ENCODE results near the gene HDAC5. TPM values are rescaled to one million over a fixed set of nuclear protein-coding genes. Genes with fewer than 3 reads are reported as not detected.

HDAC5 gene
- total RNA-seq, 1 experiment from 2014 or later: 11.5 TPM

- Histone ChIP-seq H3K36me3 (ENCODE audit: control insufficient read depth, insufficient read depth, low read length) (no peaks in the 10 kb centered on the region), H3K4me1 (ENCODE audit: control insufficient read depth, insufficient read depth, low read length) (peaks cover 27% of the 10 kb centered on the region), H3K9me3 (ENCODE audit: control insufficient read depth, insufficient read depth, low read depth, low read length) (no peaks in the 10 kb centered on the region), H3K4me3 (ENCODE audit: low read depth in 2 of 2, low read length in 2 of 2) (no peak overlapping the region), H3K27me3 (ENCODE audit: control insufficient read depth, insufficient read depth, low read length) (no peaks in the 10 kb centered on the region), H3K27ac (ENCODE audit: low read length) (no peak overlapping the region)
- ChIA-PET CTCF (no interaction called here), POLR2A (interaction anchor here (0.7 kb wide), 1 partner anchor 48 kb away, joined by 6 read pairs; no protein-coding TSS in a partner anchor)
- DNase-seq (ENCODE audit: low read depth, low spot score) (no peak), ATAC-seq (no peak)
- intact Hi-C loops (cut with micrococcal nuclease; ENCODE audit: unreplicated experiment) (no loop called here), in situ Hi-C loops (cut with HindIII; ENCODE audit: low pct_unique_long_range_greater_than_20kb, low sequenced_read_pairs) (no loop called here)
- BruUV-seq (replicated peaks): no TSS peak
- TF ChIP-seq POLR2AphosphoS5 (IDR thresholded peaks at IDR 0.05; ENCODE audit: low read depth, low read length) (no peak), REST (IDR thresholded peaks at IDR 0.05; ENCODE audit: insufficient read depth in 1 of 2, low read depth in 2 of 2, low read length in 1 of 2) (no peak)
Measured at GRCh38 chr17:44106801-44107200, 16.6 kb downstream of the HDAC5 start.

- ChIA-PET CTCF (interaction anchor here (0.6 kb wide), 2 partner anchors 11 to 209 kb away, joined by 3 read pairs; no protein-coding TSS in a partner anchor), POLR2A (interaction anchor here (0.6 kb wide), 1 partner anchor 143 kb away, joined by 8 read pairs; no protein-coding TSS in a partner anchor)
- Histone ChIP-seq H3K9me3 (ENCODE audit: control insufficient read depth, insufficient read depth, low read depth, low read length) (no peaks in the 10 kb centered on the region), H3K4me1 (ENCODE audit: control insufficient read depth, insufficient read depth, low read length) (peaks cover 18% of the 10 kb centered on the region), H3K36me3 (ENCODE audit: control insufficient read depth, insufficient read depth, low read length) (no peaks in the 10 kb centered on the region), H3K27me3 (ENCODE audit: control insufficient read depth, insufficient read depth, low read length) (no peaks in the 10 kb centered on the region), H3K4me3 (ENCODE audit: low read depth in 2 of 2, low read length in 2 of 2) (no peak overlapping the region), H3K27ac (ENCODE audit: low read length) (no peak overlapping the region)
- DNase-seq (ENCODE audit: low read depth, low spot score): no peak
- BruUV-seq (replicated peaks): no TSS peak
- TF ChIP-seq SIN3A (IDR thresholded peaks at IDR 0.05; ENCODE audit: borderline replicate concordance, insufficient read depth, low read depth, low read length): no peak
- no peak for TF ChIP-seq REST (IDR thresholded peaks at IDR 0.05; ENCODE audit: insufficient read depth in 1 of 2, low read depth in 2 of 2, low read length in 1 of 2)
- TF ChIP-seq CTCF (IDR thresholded peaks at IDR 0.05): no peak
- TF ChIP-seq POLR2AphosphoS5 (IDR thresholded peaks at IDR 0.05; ENCODE audit: low read depth, low read length): no peak
- no peak for TF ChIP-seq TCF7L2 (IDR thresholded peaks at IDR 0.05; ENCODE audit: low read depth, low read length)
- in situ Hi-C loops (cut with HindIII; ENCODE audit: low pct_unique_long_range_greater_than_20kb, low sequenced_read_pairs): no loop called here
- ATAC-seq: no peak
- intact Hi-C loops (cut with micrococcal nuclease; ENCODE audit: unreplicated experiment): no loop called here
Measured at GRCh38 chr17:44105941-44106340, 17.5 kb downstream of the HDAC5 start.
